Karpas-422 (cell line): ENCODE measurements around the gene CELF2. TPM values are rescaled to one million over a fixed set of nuclear protein-coding genes. Genes with fewer than 3 reads are reported as not detected.

Experiments used
- DNase-seq: peaks from one replicate; pipeline ENCODE4 v3.0.0-alpha.2; 2015
- H2AFZ ChIP-seq: fragments of 200-600 bp; sonication (generic); 2 replicates; pipeline ENCODE4 v1.6.1; 2014; ENCODE audit warnings: antibody characterized with exemption, low read length, mixed read lengths
- H3K27ac ChIP-seq: fragments of 200-600 bp; sonication (generic); 2 replicates; pipeline ENCODE4 v1.5.1; 2014; ENCODE audit warnings: mild to moderate bottlenecking, low read length, moderate library complexity
- H3K27me3 ChIP-seq: fragments of 200-600 bp; sonication (generic); 2 replicates; pipeline ENCODE4 v1.6.1; 2014; ENCODE audit warnings: low read length, mixed read lengths
- H3K36me3 ChIP-seq: fragments of 200-600 bp; sonication (generic); 2 replicates; pipeline ENCODE4 v1.6.1; 2014; ENCODE audit warnings: low read length, mixed read lengths; ENCODE audit not compliant: insufficient read depth
- H3K4me1 ChIP-seq: fragments of 200-600 bp; sonication (generic); 2 replicates; pipeline ENCODE4 v1.6.1; 2014; ENCODE audit warnings: mild to moderate bottlenecking, low read length, mixed read lengths
- H3K4me2 ChIP-seq: fragments of 200-600 bp; sonication (generic); 2 replicates; pipeline ENCODE4 v1.6.1; 2014; ENCODE audit warnings: low read length, low read depth, mild to moderate bottlenecking; ENCODE audit not compliant: poor library complexity, severe bottlenecking
- H3K4me3 ChIP-seq: fragments of 200-600 bp; sonication (generic); 2 replicates; pipeline ENCODE4 v1.5.1; 2014; ENCODE audit warnings: mild to moderate bottlenecking, antibody characterized with exemption, low read length, mixed read lengths
- H3K79me2 ChIP-seq: fragments of 200-600 bp; sonication (generic); 2 replicates; pipeline ENCODE4 v1.6.1; 2014; ENCODE audit warnings: mild to moderate bottlenecking, low read length, mixed read lengths
- H3K9ac ChIP-seq: fragments of 200-600 bp; sonication (generic); 2 replicates; pipeline ENCODE4 v1.6.0; 2014; ENCODE audit warnings: low read length
- H3K9me2 ChIP-seq: fragments of 200-600 bp; sonication (generic), shearing (Covaris generic); replicated peaks from 2 replicates; pipeline ENCODE4 v1.6.0; 2014; ENCODE audit warnings: mild to moderate bottlenecking, low read length, moderate library complexity; ENCODE audit not compliant: insufficient read depth
- H3K9me3 ChIP-seq: fragments of 300-700, 200-600 bp; sonication (generic); 2 replicates; pipeline ENCODE4 v1.6.1; 2014; ENCODE audit warnings: low read length, mixed read lengths
- H4K20me1 ChIP-seq: fragments of 200-600 bp; sonication (generic); 2 replicates; pipeline ENCODE4 v1.6.1; 2014; ENCODE audit warnings: mild to moderate bottlenecking, antibody characterized with exemption, low read length, low read depth; ENCODE audit not compliant: insufficient read depth
- total RNA-seq: library from RNA; depleted of rRNA; stranded (reverse); fragments of >200 nt; shearing (Covaris generic); gene quantifications from 2 replicates; pipeline ENCODE4 v1.2.3, GENCODE V29; 2014; ENCODE audit warnings: low replicate concordance

Gene CELF2
- total RNA-seq, 1 experiment from 2014 or later: 2.3 TPM

GRCh38 chr10:11134411-11134810, 116.7 kb downstream of the CELF2 start:
- DNase-seq: no peak

GRCh38 chr10:11135709-11136108, 118.0 kb downstream of the CELF2 start:
- no peak overlapping the region for H3K4me3 ChIP-seq
- no peak for DNase-seq
- H3K4me1 ChIP-seq: no peaks in the 10 kb centered on the region
- no peaks in the 10 kb centered on the region for H3K9me2 ChIP-seq
- no peaks in the 10 kb centered on the region for H4K20me1 ChIP-seq
- no peak overlapping the region for H3K4me2 ChIP-seq
- H3K79me2 ChIP-seq: no peaks in the 10 kb centered on the region
- no peaks in the 10 kb centered on the region for H3K27me3 ChIP-seq
- H2AFZ ChIP-seq: no peak overlapping the region
- no peak overlapping the region for H3K9ac ChIP-seq
- no peaks in the 10 kb centered on the region for H3K36me3 ChIP-seq
- H3K27ac ChIP-seq: no peak overlapping the region
- no peaks in the 10 kb centered on the region for H3K9me3 ChIP-seq

More at GRCh38 chr10:11134411-11134810, 116.7 kb downstream of the CELF2 start:
- H3K79me2 ChIP-seq: no peaks in the 10 kb centered on the region
- H3K4me2 ChIP-seq: no peak overlapping the region
- H3K36me3 ChIP-seq: no peaks in the 10 kb centered on the region
- 0 out of 2 replicates have a peak, but pooled peaks cover 3% of the 10 kb centered on the region for H3K27me3 ChIP-seq
- H3K4me3 ChIP-seq: no peak overlapping the region
- H3K4me1 ChIP-seq: no peaks in the 10 kb centered on the region
- H3K9me3 ChIP-seq: no peaks in the 10 kb centered on the region
- no peak overlapping the region for H3K9ac ChIP-seq
- H3K27ac ChIP-seq: no peak overlapping the region
- H3K9me2 ChIP-seq: no peaks in the 10 kb centered on the region
- no peak overlapping the region for H2AFZ ChIP-seq
- H4K20me1 ChIP-seq: no peaks in the 10 kb centered on the region

GRCh38 chr10:11138314-11139033, 120.8 kb downstream of the CELF2 start:
- no peak for DNase-seq
- Histone ChIP-seq H3K4me1 (no peaks in the 10 kb centered on the region), H3K9me2 (no peaks in the 10 kb centered on the region), H3K4me3 (no peak overlapping the region), H2AFZ (no peak overlapping the region), H3K9ac (no peak overlapping the region), H3K79me2 (no peaks in the 10 kb centered on the region), H4K20me1 (no peaks in the 10 kb centered on the region), H3K27ac (no peak overlapping the region), H3K27me3 (no peaks in the 10 kb centered on the region), H3K9me3 (no peaks in the 10 kb centered on the region), H3K4me2 (no peak overlapping the region), H3K36me3 (no peaks in the 10 kb centered on the region)

- Histone ChIP-seq H4K20me1 (no peaks in the 10 kb centered on the region), H3K27me3 (no peaks in the 10 kb centered on the region), H3K79me2 (no peaks in the 10 kb centered on the region), H3K9me3 (no peaks in the 10 kb centered on the region), H3K9ac (no peak overlapping the region), H3K36me3 (no peaks in the 10 kb centered on the region), H3K9me2 (no peaks in the 10 kb centered on the region), H3K4me2 (no peak overlapping the region), H2AFZ (no peak overlapping the region), H3K4me3 (no peak overlapping the region), H3K4me1 (peaks cover 11% of the 10 kb centered on the region), H3K27ac (no peak overlapping the region)
- no peak for DNase-seq
These were observed 123.3 kb downstream of the CELF2 start for GRCh38 chr10:11140963-11141362.

- H3K79me2 ChIP-seq: no peaks in the 10 kb centered on the region
- no peak overlapping the region for H3K4me3 ChIP-seq
- H4K20me1 ChIP-seq: no peaks in the 10 kb centered on the region
- peaks cover 11% of the 10 kb centered on the region for H3K4me1 ChIP-seq
- H3K27me3 ChIP-seq: no peaks in the 10 kb centered on the region
- H2AFZ ChIP-seq: no peak overlapping the region
- no peaks in the 10 kb centered on the region for H3K9me3 ChIP-seq
- no peak overlapping the region for H3K9ac ChIP-seq
- H3K9me2 ChIP-seq: no peaks in the 10 kb centered on the region
- H3K27ac ChIP-seq: no peak overlapping the region
- DNase-seq: no peak
- H3K36me3 ChIP-seq: no peaks in the 10 kb centered on the region
- H3K4me2 ChIP-seq: no peak overlapping the region
These were observed 124.0 kb downstream of the CELF2 start for GRCh38 chr10:11141571-11142091.

- Histone ChIP-seq H3K4me2 (no peak overlapping the region), H2AFZ (no peak overlapping the region), H3K4me1 (peaks cover 11% of the 10 kb centered on the region), H3K27ac (no peak overlapping the region), H3K79me2 (no peaks in the 10 kb centered on the region), H4K20me1 (no peaks in the 10 kb centered on the region), H3K9me3 (no peaks in the 10 kb centered on the region), H3K4me3 (no peak overlapping the region), H3K27me3 (no peaks in the 10 kb centered on the region), H3K9ac (no peak overlapping the region), H3K36me3 (no peaks in the 10 kb centered on the region), H3K9me2 (no peaks in the 10 kb centered on the region)
- no peak for DNase-seq
These were observed 125.1 kb downstream of the CELF2 start for GRCh38 chr10:11142777-11143176.

- Histone ChIP-seq H3K79me2 (no peaks in the 10 kb centered on the region), H3K4me3 (no peak overlapping the region), H3K27me3 (no peaks in the 10 kb centered on the region), H4K20me1 (no peaks in the 10 kb centered on the region), H3K4me2 (no peak overlapping the region), H3K9me2 (no peaks in the 10 kb centered on the region), H3K27ac (no peak overlapping the region), H3K36me3 (no peaks in the 10 kb centered on the region), H2AFZ (no peak overlapping the region), H3K9me3 (no peaks in the 10 kb centered on the region), H3K9ac (no peak overlapping the region), H3K4me1 (peaks cover 11% of the 10 kb centered on the region)
- no peak for DNase-seq
These were observed 125.6 kb downstream of the CELF2 start for GRCh38 chr10:11143242-11143641.

GRCh38 chr10:11144626-11145494, 127.2 kb downstream of the CELF2 start:
- Histone ChIP-seq H3K9ac (no peak overlapping the region), H3K4me2 (peak overlapping the region; percentile 33)

More at GRCh38 chr10:11144626-11145494, 127.2 kb downstream of the CELF2 start:
- no peaks in the 10 kb centered on the region for H3K27me3 ChIP-seq
- H3K9me3 ChIP-seq: no peaks in the 10 kb centered on the region
- H3K9me2 ChIP-seq: no peaks in the 10 kb centered on the region
- H3K27ac ChIP-seq: no peak overlapping the region
- H3K36me3 ChIP-seq: no peaks in the 10 kb centered on the region
- no peak for DNase-seq
- H4K20me1 ChIP-seq: no peaks in the 10 kb centered on the region
- H3K79me2 ChIP-seq: no peaks in the 10 kb centered on the region
- no peak overlapping the region for H3K4me3 ChIP-seq
- H3K4me1 ChIP-seq: peaks cover 11% of the 10 kb centered on the region
- H2AFZ ChIP-seq: peak overlapping the region; percentile 44; the same call in 1 of the 2 replicates
